Limb (tissue), 2 donors: ENCODE results near the gene LCT.

Experiments
- DNase-seq, 2 donors: peaks; one replicate each; pipeline ENCODE4 v3.0.0-alpha.2; 2016; ENCODE audit errors: extremely low spot score in 2 of 2

LCT gene

GRCh38 chr2:135743860-135744259 lies 93.1 kb downstream of the LCT start:
- no peak for DNase-seq

DNA sequence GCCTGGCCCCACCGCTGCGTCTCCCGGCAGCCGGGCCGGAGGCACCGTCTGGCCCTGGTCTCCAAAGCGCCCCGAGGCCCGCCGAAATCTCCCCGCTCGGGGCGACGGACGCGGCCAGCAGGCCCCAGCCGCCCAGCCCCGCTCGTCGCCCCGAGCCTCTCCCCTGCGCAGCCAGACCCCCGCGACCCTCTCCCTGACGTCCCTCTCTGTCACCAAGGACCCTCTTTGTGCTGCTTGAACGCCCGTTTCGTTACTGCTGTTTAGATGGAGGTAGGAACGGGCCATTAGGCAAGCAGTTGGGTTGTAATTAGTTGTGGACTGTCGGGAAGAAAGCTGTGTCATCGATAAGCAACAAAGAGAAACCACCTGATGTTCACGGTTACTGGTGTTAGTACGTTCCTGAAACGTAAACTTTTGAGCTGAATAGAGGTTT lies 94.6 kb downstream of the LCT start:
- DNase-seq = peak in 1 of 2 donors; percentile 40

DNA sequence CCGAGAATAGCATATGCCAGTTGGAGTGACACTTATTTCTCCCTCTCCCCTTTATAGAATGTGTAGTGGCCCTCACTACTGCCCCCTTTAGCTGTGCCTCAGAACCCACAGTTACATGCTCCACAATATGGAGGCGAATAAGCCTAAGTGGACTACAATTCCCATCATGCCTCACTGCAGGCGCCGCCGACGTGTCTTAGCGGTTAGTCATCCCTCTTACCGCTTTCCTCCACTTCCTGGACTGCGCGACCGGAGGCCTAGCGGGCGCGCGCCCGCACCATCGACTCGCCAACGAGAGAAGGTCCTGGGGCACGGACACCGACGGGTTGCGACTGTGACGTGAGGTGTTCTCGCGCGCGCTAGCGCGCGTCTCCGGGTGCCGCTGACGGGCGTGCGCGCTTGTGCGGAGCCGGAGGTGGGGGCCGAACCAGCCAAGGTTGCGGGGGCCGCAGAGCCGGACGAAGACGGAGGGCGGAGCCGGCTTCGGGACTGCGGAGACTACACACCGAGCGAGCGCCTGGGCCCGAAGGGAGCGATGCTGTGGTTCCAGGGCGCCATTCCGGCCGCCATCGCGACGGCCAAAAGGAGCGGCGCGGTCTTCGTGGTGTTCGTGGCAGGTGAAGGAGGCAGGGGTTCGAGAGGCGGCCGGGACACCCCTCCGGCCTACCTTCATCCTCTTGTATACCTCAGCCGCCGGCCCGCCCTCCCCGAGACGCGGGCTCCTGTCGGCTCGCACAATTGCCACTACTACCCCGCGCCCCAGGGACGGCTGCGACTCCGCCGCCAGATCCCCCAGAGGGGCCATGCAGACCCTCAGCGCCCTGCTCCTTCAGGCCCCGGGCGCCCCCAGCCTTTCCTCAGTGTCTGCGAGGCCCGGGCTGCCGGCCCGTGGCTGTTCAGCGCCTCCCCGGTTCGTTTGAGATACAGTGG lies 95.3 kb downstream of the LCT start, which contains the start of gene UBXN4:
TSS of gene UBXN4 (plus strand) at position 461 of the 930 bp plus-strand sequence. CDS start at position 536, 75 bp downstream.
- peak; percentile 97 for DNase-seq

DNA sequence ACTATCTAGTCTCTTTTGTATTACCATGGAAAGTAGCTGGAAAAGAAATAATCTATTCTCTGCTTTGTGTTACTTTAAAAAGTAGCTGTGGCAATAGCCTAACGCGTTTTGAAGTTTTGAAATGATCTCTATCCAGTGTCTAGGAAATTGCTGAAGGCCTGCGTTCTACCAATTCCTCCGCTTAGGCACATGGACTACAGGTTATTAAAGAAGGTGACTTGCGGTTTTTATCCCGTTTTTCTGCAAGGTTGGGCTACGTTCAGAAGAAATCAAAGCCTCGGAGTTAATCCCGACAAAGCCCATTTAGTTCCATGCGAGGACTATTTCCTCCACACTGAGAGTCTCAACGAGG lies 96.0 kb downstream of the LCT start:
- DNase-seq = no peak

GRCh38 chr2:135740206-135740605 lies 96.8 kb downstream of the LCT start:
- no peak for DNase-seq
